HepG2 (cell line): ENCODE results near the gene ALKBH2. TPM values are rescaled to one million over a fixed set of nuclear protein-coding genes. Genes with fewer than 3 reads are reported as not detected.

Experiments
- ATAC-seq: fragments of 200-7000 bp; cut with Tn5 transposase; 3 replicates; pipeline ENCODE4 v1.9.1; 2020; ENCODE audit warnings: mild to moderate bottlenecking, moderate library complexity
- BruUV-seq: library from RNA; stranded (reverse); fragments of 400-500 nt; replicated peaks from 2 replicates; lab custom pipeline; 2021; lab: Mats Ljungman, UMichigan
- CTCF ChIA-PET: fragments of 300-600 bp; formaldehyde crosslinking; extraction: SDS; loops from one replicate; lab custom pipeline; 2021; ENCODE audit warnings: low total read pairs, inconsistent platforms, low intra/inter-chr PET ratio; lab: Yijun Ruan, JAX
- POLR2A ChIA-PET: fragments of 350-600 bp; sonication (Branson Sonifier 250); formaldehyde crosslinking; loops from one replicate; lab custom pipeline; 2020; ENCODE audit warnings: antibody characterized with exemption, inconsistent platforms; lab: Yijun Ruan, JAX
- DNase-seq: peaks from one replicate; pipeline ENCODE4 v3.0.0-alpha.2; 2015; ENCODE audit warnings: low spot score
- FAIRE-seq: peaks from 3 replicates; lab custom pipeline; 2011; peaks lifted over from hg19 to GRCh38; lab: Jason Lieb, UNC
- H2AFZ ChIP-seq: one replicate; pipeline ENCODE4 v1.6.1; 2011; ENCODE audit warnings: low read length, inconsistent platforms
- H3K27ac ChIP-seq: fragments of 300-600 bp; 3 replicates; pipeline ENCODE4 v1.8.0; 2011; ENCODE audit warnings: mixed run types, mild to moderate bottlenecking, mixed read lengths, low read length, inconsistent platforms; ENCODE audit not compliant: insufficient read depth; ENCODE audit errors: extremely low read length
- H3K27me3 ChIP-seq, 2 experiments: fragments of 200-600 bp in 1 of 2; 2 replicates in 1 of 2; 3 replicates in 1 of 2; pipeline versions ENCODE4 v1.6.0 to v1.8.0; 2011; ENCODE audit warnings: low read length in 2 of 2, mild to moderate bottlenecking in 2 of 2, moderate library complexity in 2 of 2, inconsistent platforms in 1 of 2; ENCODE audit not compliant: insufficient read depth in 2 of 2, control insufficient read depth in 1 of 2
- H3K36me3 ChIP-seq, 2 experiments: fragments of 200-600 bp in 1 of 2; replicated peaks in 1 of 2; 2 replicates in 1 of 2; 3 replicates in 1 of 2; pipeline versions ENCODE4 v1.5.1 to v1.8.0; 2011; ENCODE audit warnings: low read length in 2 of 2, inconsistent platforms in 1 of 2; ENCODE audit not compliant: insufficient read depth in 2 of 2, control insufficient read depth in 1 of 2
- H3K4me1 ChIP-seq: 2 replicates; pipeline ENCODE4 v1.5.1; 2012; ENCODE audit warnings: low read length, inconsistent platforms; ENCODE audit not compliant: insufficient read depth
- H3K4me2 ChIP-seq: 2 replicates; pipeline ENCODE4 v1.6.0; 2011; ENCODE audit warnings: low read depth, low read length, inconsistent platforms
- H3K4me3 ChIP-seq, 3 experiments: fragments of 200-600 bp in 1 of 3; sonication (generic), shearing (Covaris generic) in 1 of 3; replicated peaks in 1 of 3; 2 replicates each; pipeline ENCODE4 v1.5.1; 2011 to 2016; ENCODE audit warnings: low read length in 3 of 3, inconsistent platforms in 2 of 3, low read depth in 2 of 3, mild to moderate bottlenecking in 2 of 3, control low read depth in 1 of 3, mixed read lengths in 1 of 3; ENCODE audit not compliant: insufficient read depth in 1 of 3
- H3K79me2 ChIP-seq: one replicate; pipeline ENCODE4 v1.6.1; 2011; ENCODE audit warnings: low read length, inconsistent platforms; ENCODE audit not compliant: insufficient read depth
- H3K9ac ChIP-seq: 2 replicates; pipeline ENCODE4 v1.6.0; 2011; ENCODE audit warnings: mild to moderate bottlenecking, low read depth, low read length, inconsistent platforms; ENCODE audit not compliant: insufficient read depth
- H3K9me3 ChIP-seq: 2 replicates; pipeline ENCODE4 v1.5.1; 2012; ENCODE audit warnings: mild to moderate bottlenecking, low read length
- H4K20me1 ChIP-seq: 2 replicates; pipeline ENCODE4 v1.6.0; 2011; ENCODE audit warnings: inconsistent platforms, mild to moderate bottlenecking, low read length, moderate library complexity; ENCODE audit not compliant: insufficient read depth
- ATRX ChIP-seq: sonication (generic); formaldehyde crosslinking; IDR thresholded peaks from 2 replicates; pipeline ENCODE4 v1.4.0; 2020; ENCODE audit warnings: missing genetic modification reagents, borderline replicate concordance
- EEA1 ChIP-seq: sonication (generic); formaldehyde crosslinking; IDR thresholded peaks from 2 replicates; pipeline ENCODE4 v1.5.1; 2020; ENCODE audit warnings: mild to moderate bottlenecking, missing genetic modification reagents, borderline replicate concordance
- GZF1 ChIP-seq: sonication (generic); formaldehyde crosslinking; IDR thresholded peaks from 2 replicates; pipeline ENCODE4 v1.5.1; 2020; ENCODE audit warnings: mild to moderate bottlenecking, missing genetic modification reagents
- JUN ChIP-seq: sonication (generic); formaldehyde crosslinking; IDR thresholded peaks from 2 replicates; pipeline ENCODE4 v1.4.0; 2020; ENCODE audit warnings: mild to moderate bottlenecking, missing genetic modification reagents
- KMT2B ChIP-seq: IDR thresholded peaks from 2 replicates; pipeline ENCODE4 v1.6.1; 2016; ENCODE audit warnings: missing genetic modification reagents, missing compliant biosample characterization
- NFE2L1 ChIP-seq: sonication (generic); formaldehyde crosslinking; IDR thresholded peaks from 2 replicates; pipeline ENCODE4 v1.4.0; 2020; ENCODE audit warnings: missing genetic modification reagents, mild to moderate bottlenecking, borderline replicate concordance
- NFKBIZ ChIP-seq: IDR thresholded peaks from 2 replicates; pipeline ENCODE4 v1.6.1; 2018; ENCODE audit warnings: missing genetic modification reagents, missing compliant biosample characterization
- RARA ChIP-seq: IDR thresholded peaks from 2 replicates; pipeline ENCODE4 v1.6.1; 2016; ENCODE audit warnings: missing genetic modification reagents, missing compliant biosample characterization
- RNF219 ChIP-seq: sonication (generic); formaldehyde crosslinking; IDR thresholded peaks from 2 replicates; pipeline ENCODE4 v1.5.0; 2020; ENCODE audit warnings: mild to moderate bottlenecking, missing genetic modification reagents
- SMAD1 ChIP-seq: sonication (generic); formaldehyde crosslinking; IDR thresholded peaks from 2 replicates; pipeline ENCODE4 v1.4.0; 2020; ENCODE audit warnings: missing genetic modification reagents, low read depth, mild to moderate bottlenecking, borderline replicate concordance
- TRIM22 ChIP-seq: fragments of 450-650 bp; IDR thresholded peaks from 2 replicates; pipeline ENCODE4 v1.6.1; 2017
- TRIM24 ChIP-seq: sonication (generic); formaldehyde crosslinking; IDR thresholded peaks from 2 replicates; pipeline ENCODE4 v1.8.0; 2022; ENCODE audit warnings: mild to moderate bottlenecking, missing genetic modification reagents
- YEATS4 ChIP-seq: sonication (generic); formaldehyde crosslinking; IDR thresholded peaks from 2 replicates; pipeline ENCODE4 v1.4.0; 2020; ENCODE audit warnings: missing genetic modification reagents, borderline replicate concordance
- ZFYVE20 ChIP-seq: sonication (generic); formaldehyde crosslinking; IDR thresholded peaks from 2 replicates; pipeline ENCODE4 v1.8.0; 2023; ENCODE audit warnings: low read depth, mild to moderate bottlenecking, moderate library complexity, missing genetic modification reagents, borderline replicate concordance
- ZNF136 ChIP-seq: sonication (generic); formaldehyde crosslinking; IDR thresholded peaks from 2 replicates; pipeline ENCODE4 v1.8.1; 2022; ENCODE audit warnings: low read depth, mild to moderate bottlenecking, moderate library complexity, missing genetic modification reagents
- ZNF160 ChIP-seq: sonication (generic); formaldehyde crosslinking; IDR thresholded peaks from 2 replicates; pipeline ENCODE4 v1.8.0; 2022; ENCODE audit warnings: mild to moderate bottlenecking, inconsistent platforms, missing genetic modification reagents
- ZNF207 ChIP-seq: fragments of 450-650 bp; IDR thresholded peaks from 2 replicates; pipeline ENCODE4 v1.6.1; 2016; ENCODE audit warnings: antibody characterized with exemption, borderline replicate concordance
- ZNF468 ChIP-seq: sonication (generic); formaldehyde crosslinking; IDR thresholded peaks from 2 replicates; pipeline ENCODE4 v1.8.0; 2022; ENCODE audit warnings: mild to moderate bottlenecking, moderate library complexity, missing genetic modification reagents
- ZNF841 ChIP-seq: sonication (generic); formaldehyde crosslinking; IDR thresholded peaks from 2 replicates; pipeline ENCODE4 v1.8.1; 2023; ENCODE audit warnings: missing genetic modification reagents, borderline replicate concordance
- WGBS: methylation state at CpG from one replicate; pipeline ENCODE4 v1.1.6; 2017; ENCODE audit warnings: low lambda C conversion rate; 5-methylcytosine and 5-hydroxymethylcytosine counted together
- in situ Hi-C: cut with HindIII; loops from 2 replicates; pipeline ENCODE4 v1.10.0; 2017; ENCODE audit warnings: low pct_unique_long_range_greater_than_20kb; ENCODE audit not compliant: extremely low pct_ligation_motif_present
- intact Hi-C: fragments of 100-400 bp; cut with micrococcal nuclease; formaldehyde crosslinking; loops from one replicate; pipeline ENCODE4 v1.10.0; 2022; ENCODE audit not compliant: unreplicated experiment
- polyA plus RNA-seq, 8 experiments: library from polyadenylated mRNA; depleted of rRNA in 3 of 8; stranded (reverse) in 7 of 8; unstranded in 1 of 8; fragments of >200 nt; fragmentation: Illumina TruSeq in 4 of 8; extraction: Trizol in 4 of 8; gene quantifications; 2 replicates each; pipeline versions ENCODE4 v1.2.1 to v1.2.3, GENCODE V29; 2011 to 2016; ENCODE audit warnings: low read depth in 4 of 8, missing spikeins in 1 of 8, mixed read lengths in 1 of 8; ENCODE audit not compliant: insufficient read depth in 1 of 8
- total RNA-seq, 5 experiments: library from RNA; depleted of rRNA; stranded (reverse); fragments of >200 nt; fragmentation: Illumina TruSeq; extraction: Trizol; gene quantifications; 2 replicates each; pipeline ENCODE4 v1.2.3, GENCODE V29; 2016; ENCODE audit warnings: low read depth in 1 of 5

The ALKBH2 gene
- total and polyA plus RNA-seq, 2 of the 13 experiments (the other 11 are each of a cell fraction or from before 2014, with no cell fraction given), result 21.0 to 40.5 TPM

GRCh38 chr12:109121346-109121880, 28.1 kb upstream of the ALKBH2 start (continued):
- TF ChIP-seq ATRX, result no peak
- TF ChIP-seq TRIM24, result no peak
- no peak for TF ChIP-seq ZNF468 (CRISPR knock-in tag)
- TF ChIP-seq ZFYVE20 (CRISPR knock-in tag), result no peak
- TF ChIP-seq NFKBIZ (CRISPR knock-in tag), result no peak
- TF ChIP-seq ZNF841 (CRISPR knock-in tag), result no peak
- TF ChIP-seq ZNF207, result no peak
- TF ChIP-seq EEA1 (CRISPR knock-in tag), result no peak
- no peak for TF ChIP-seq GZF1 (CRISPR knock-in tag)

- BruUV-seq, result no TSS peak
- no peak overlapping the region for H3K4me3 ChIP-seq
- POLR2A ChIA-PET, result no interaction called here
- WGBS, result 87% methylated on average over 4 of the region's 4 CpGs
- no peak for TF ChIP-seq RARA
- TF ChIP-seq SMAD1 (CRISPR knock-in tag), result no peak
- TF ChIP-seq TRIM22, result no peak
- no peak for TF ChIP-seq RNF219
- no peak for TF ChIP-seq JUN (CRISPR knock-in tag)
- no peak for TF ChIP-seq NFE2L1 (CRISPR knock-in tag)
- no peak for TF ChIP-seq YEATS4 (CRISPR knock-in tag)
- TF ChIP-seq ZNF136 (CRISPR knock-in tag), result no peak
- no peak for TF ChIP-seq ZNF160 (CRISPR knock-in tag)
- TF ChIP-seq KMT2B (CRISPR knock-in tag), result no peak
- in situ Hi-C loops, result no loop called here
- FAIRE-seq, result no peak
- ATAC-seq, result no peak
- intact Hi-C loops, result no loop called here
- no peak for DNase-seq
- H3K36me3 ChIP-seq, result no peaks in the 10 kb centered on the region; a peak in 1 of 5 replicates
- H4K20me1 ChIP-seq, result no peaks in the 10 kb centered on the region
- H3K9ac ChIP-seq, result no peak overlapping the region
- no peak overlapping the region for H3K27ac ChIP-seq
- no peaks in the 10 kb centered on the region for H3K9me3 ChIP-seq
- no peaks in the 10 kb centered on the region for H3K79me2 ChIP-seq
- H2AFZ ChIP-seq, result no peak overlapping the region
- CTCF ChIA-PET, result no interaction called here
- H3K27me3 ChIP-seq, result no peaks in the 10 kb centered on the region
- H3K4me1 ChIP-seq, result peaks cover 38% of the 10 kb centered on the region
- no peak overlapping the region for H3K4me2 ChIP-seq
These were observed 27.3 kb upstream of the ALKBH2 start for GRCh38 chr12:109120557-109120956.
